Right cardiac atrium (tissue), 5 donors: ENCODE data around the gene NTRK2. TPM values are rescaled to one million over a fixed set of nuclear protein-coding genes. Genes with fewer than 3 reads are reported as not detected.

ENCODE experiments used
- ATAC-seq, 2 donors: fragments of 200-7000 bp; cut with Tn5 transposase; one replicate each; pipeline versions ENCODE4 v1.8.0 to v1.9.1; 2020; ENCODE audit warnings: moderate library complexity in 2 of 2, mild to moderate bottlenecking in 1 of 2
- DNase-seq, 3 donors: peaks; one replicate each; pipeline ENCODE4 v3.0.0-alpha.2; 2020
- H3K27ac ChIP-seq: one replicate; pipeline ENCODE4 v1.5.1; 2013; ENCODE audit warnings: mild to moderate bottlenecking, low read length, control low read depth, moderate library complexity
- H3K27me3 ChIP-seq: one replicate; pipeline ENCODE4 v1.6.1; 2013; ENCODE audit not compliant: control insufficient read depth, insufficient read depth
- H3K4me1 ChIP-seq: one replicate; pipeline ENCODE4 v1.6.1; 2013; ENCODE audit warnings: low read length; ENCODE audit not compliant: control insufficient read depth, insufficient read depth
- H3K4me3 ChIP-seq: one replicate; pipeline ENCODE4 v1.5.1; 2013; ENCODE audit warnings: low read length, control low read depth
- H3K9me3 ChIP-seq: one replicate; pipeline ENCODE4 v1.6.1; 2013; ENCODE audit warnings: low read length; ENCODE audit not compliant: control insufficient read depth
- WGBS: extraction: QIAGEN DNeasy Blood & Tissue Kit; methylation state at CpG from one replicate; pipeline ENCODE4 v1.1.7; 2013; 5-methylcytosine and 5-hydroxymethylcytosine counted together
- intact Hi-C, 4 donors: fragments of 100-400 bp; cut with DNase I; formaldehyde crosslinking; loops; one replicate each; pipeline versions ENCODE4 v1.11.0 to v1.14.0; 2022 to 2023
- polyA plus RNA-seq: library from polyadenylated mRNA; stranded (reverse); fragments of 200-250 nt; gene quantifications from one replicate; pipeline ENCODE4 v1.2.3, GENCODE V29; 2013
- total RNA-seq, 4 donors: library from RNA; stranded (reverse); fragmentation: NEBNext Ultra II Directional; extraction: Animal tissue kit (Norgen Biotek cat#: 25700); gene quantifications; one replicate each; pipeline ENCODE4 v1.2.1, GENCODE V29; 2021
- donor health status: healthy with polysubstance abuse.
- donor health status: DM: no; HTN: yes; CAD: no.
- donor health status: DM: no; HTN: no; CAD: no.
- donor health status: DM: no; HTN: yes; CAD: no; lungs with severe emphysema.
- donor health status: DM: yes; HTN: yes; CAD: no.

The NTRK2 gene
- total and polyA plus RNA-seq, 5 donors: 9.6 to 55.3 (median 34.7) TPM

DNA sequence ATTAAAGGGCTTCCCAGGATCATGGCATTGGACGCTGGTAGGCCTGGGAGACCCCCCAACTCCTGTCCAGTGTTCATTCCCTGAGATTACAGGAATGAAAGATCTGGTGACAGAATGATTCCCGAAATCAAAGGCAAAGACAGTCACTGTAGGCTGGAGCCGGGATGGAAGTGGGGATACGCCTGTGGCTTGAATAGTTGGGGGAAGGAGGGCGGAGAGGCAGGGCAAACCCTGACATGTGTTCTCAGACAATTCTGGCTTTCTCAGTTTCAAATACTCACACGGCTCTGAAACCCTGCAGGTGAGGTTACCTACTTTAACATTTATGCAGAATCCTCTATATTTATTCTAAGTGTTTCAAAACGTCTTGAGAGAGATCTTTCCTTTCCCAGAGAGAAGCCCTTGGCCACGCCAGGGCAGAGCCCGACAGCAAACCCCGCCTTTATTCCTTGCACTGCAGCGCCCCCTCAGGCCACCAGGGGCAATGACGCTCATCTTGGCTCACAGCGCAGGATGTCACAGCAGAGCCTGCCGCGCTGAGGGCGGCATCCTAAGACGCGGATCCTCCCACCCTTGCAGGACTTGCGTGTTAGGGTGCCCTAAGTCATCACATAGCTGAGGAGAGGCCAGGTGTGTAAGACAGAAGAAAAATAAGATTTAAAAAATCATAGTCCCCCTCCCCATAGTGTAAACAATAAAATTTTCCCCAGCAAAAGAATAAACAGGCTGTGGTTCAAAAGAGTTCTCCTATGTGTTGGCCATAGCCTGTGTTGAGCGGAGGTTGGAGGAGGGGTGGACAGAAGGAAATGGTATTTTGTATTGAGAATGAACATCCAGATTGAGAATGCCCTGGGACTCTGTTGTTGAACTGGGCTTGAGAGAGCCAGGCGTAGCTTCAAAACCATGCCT, 284.5 kb downstream of the NTRK2 start:
- ATAC-seq (peak; percentile 90 to 93), DNase-seq (peak; percentile 80 to 92 (median 91))
- peaks cover 2% of the 10 kb centered on the region for H3K4me1 ChIP-seq
- no peaks in the 10 kb centered on the region for H3K27me3 ChIP-seq
- no peak overlapping the region for H3K4me3 ChIP-seq
- intact Hi-C loops: loop anchor here in 3 of 4 donors (10.0 kb wide), 4 partner anchors 249 to 559 kb away; partner anchors contain the start of gene NTRK2 (in 1 of the 3)
- H3K9me3 ChIP-seq: no peaks in the 10 kb centered on the region
- H3K27ac ChIP-seq: no peak overlapping the region
- WGBS: 28% methylated on average over 21 of the region's 21 CpGs

DNA sequence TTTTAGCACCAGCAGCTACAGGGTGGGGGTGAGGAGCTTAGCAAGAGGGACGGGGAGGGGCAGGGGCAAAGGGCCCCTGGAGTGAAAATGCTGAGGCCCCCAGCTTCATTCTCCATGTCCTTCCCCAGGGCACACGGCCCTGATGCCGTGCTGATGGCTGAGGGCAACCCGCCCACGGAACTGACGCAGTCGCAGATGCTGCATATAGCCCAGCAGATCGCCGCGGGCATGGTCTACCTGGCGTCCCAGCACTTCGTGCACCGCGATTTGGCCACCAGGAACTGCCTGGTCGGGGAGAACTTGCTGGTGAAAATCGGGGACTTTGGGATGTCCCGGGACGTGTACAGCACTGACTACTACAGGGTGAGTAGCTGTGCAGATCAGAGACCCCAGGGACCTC, 285.6 kb downstream of the NTRK2 start:
- H3K4me3 ChIP-seq: no peak overlapping the region
- intact Hi-C loops: loop anchor here in 3 of 4 donors (10.0 kb wide), 4 partner anchors 250 to 560 kb away; partner anchors contain the start of gene NTRK2 (in 1 of the 3)

DNA sequence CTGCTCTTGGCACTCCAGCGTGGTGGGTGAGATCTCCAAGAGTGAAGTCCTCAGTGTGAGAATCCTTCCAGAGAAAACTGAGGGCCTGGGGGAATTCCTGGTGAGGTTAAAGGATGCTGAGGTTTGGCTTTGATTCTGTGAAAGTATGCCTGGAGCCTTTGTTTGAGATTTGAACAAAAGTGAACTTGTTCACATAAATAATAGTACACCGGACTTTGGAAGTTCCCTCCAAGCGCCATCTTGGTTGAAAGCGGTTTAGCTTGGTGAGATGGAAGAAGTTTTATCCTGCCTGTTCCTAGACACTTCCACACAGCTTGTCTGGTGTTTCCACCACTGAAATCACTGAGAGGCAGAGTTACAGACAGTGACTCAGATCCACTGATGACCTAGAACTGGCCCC, 286.4 kb downstream of the NTRK2 start:
- no peak for DNase-seq
- H3K27ac ChIP-seq: no peak overlapping the region
- H3K4me1 ChIP-seq: no peaks in the 10 kb centered on the region
- intact Hi-C loops: loop anchor here in 3 of 4 donors (10.0 kb wide), 4 partner anchors 251 to 561 kb away; partner anchors contain the start of gene NTRK2 (in 1 of the 3)
- no peaks in the 10 kb centered on the region for H3K27me3 ChIP-seq
- no peak for ATAC-seq
- WGBS: 91% methylated on average over 4 of the region's 4 CpGs
- no peak overlapping the region for H3K4me3 ChIP-seq
- no peaks in the 10 kb centered on the region for H3K9me3 ChIP-seq

More for the DNA sequence above, 285.6 kb downstream of the NTRK2 start:
- peaks cover under 1% of the 10 kb centered on the region for H3K4me1 ChIP-seq
- WGBS: 95% methylated on average over 18 of the region's 18 CpGs
- no peaks in the 10 kb centered on the region for H3K27me3 ChIP-seq
- H3K27ac ChIP-seq: no peak overlapping the region
- DNase-seq: peak in 2 of 3 donors; percentile 48 to 51
- no peaks in the 10 kb centered on the region for H3K9me3 ChIP-seq
- no peak for ATAC-seq

DNA sequence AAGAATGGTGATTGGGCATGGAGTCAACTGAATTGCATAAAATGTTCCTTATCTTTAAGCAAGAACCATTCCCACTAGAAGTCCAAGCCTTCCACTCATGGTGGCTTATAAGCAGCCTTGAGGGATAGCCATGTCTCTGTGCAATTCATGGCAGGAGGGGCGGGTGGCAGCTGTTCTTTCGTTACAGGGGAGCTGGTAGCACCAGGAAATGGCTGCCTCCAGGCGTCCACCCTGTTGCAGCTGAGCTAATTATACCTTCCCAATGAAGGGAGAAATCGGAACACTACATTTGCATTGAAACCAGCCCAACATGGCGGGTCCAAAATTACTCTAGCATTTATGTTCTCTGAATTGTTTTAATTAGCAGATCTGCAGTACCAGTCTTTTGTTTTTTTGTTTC, 289.8 kb downstream of the NTRK2 start:
- Histone ChIP-seq H3K27ac (no peak overlapping the region), H3K4me1 (no peaks in the 10 kb centered on the region), H3K9me3 (no peaks in the 10 kb centered on the region), H3K4me3 (no peak overlapping the region), H3K27me3 (no peaks in the 10 kb centered on the region)
- ATAC-seq: no peak
- 88% methylated on average over 5 of the region's 5 CpGs for WGBS
- no peak for DNase-seq
- intact Hi-C loops: loop anchor here in 3 of 4 donors (10.0 kb wide), 4 partner anchors 255 to 565 kb away; partner anchors contain the start of gene NTRK2 (in 1 of the 3)

DNA sequence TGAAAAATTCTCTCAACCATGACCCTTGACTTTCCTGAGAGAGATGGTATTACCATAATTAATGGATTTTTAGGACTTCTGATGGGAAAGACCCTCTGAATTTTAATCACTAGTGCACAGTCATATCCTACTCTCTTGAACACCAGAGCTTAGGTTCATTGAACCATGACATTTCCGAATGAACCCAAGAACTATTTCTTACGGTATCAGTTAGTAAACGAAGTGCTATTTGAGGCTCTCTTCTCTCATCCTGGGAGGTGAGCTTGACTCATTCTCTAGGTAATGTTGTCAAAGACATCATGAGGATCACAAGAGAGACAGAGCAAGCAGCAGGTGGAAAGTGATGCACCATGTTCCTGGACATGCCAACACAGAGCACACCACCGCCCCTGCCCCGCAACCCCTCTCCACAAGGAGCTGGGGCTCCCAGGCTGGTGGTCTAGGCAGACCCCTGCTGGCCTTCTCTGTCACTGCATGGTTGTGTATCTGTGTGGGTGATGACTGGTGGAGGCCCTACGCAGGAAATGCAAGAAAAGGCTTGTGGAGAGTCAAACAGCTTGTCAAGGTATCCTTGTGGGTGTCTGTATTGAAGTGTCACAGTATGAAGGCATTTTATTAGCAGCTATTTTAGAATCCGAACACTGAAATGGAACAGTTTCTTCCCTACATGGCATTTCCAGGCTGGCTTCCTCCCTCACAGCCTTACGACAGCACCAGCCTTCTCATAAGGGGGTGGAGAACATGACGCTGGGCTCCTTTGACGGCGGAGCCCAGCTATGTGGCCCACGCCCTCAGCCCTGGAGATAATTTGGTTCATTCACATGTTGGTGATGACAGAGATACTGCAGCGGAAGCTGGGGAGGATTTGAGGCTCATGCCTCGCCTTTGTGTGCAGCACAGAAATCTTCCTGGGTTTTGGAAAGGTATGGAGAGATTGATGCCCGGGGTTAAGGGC, 297.6 kb downstream of the NTRK2 start:
- H3K27ac ChIP-seq: no peak overlapping the region
- H3K27me3 ChIP-seq: no peaks in the 10 kb centered on the region
- intact Hi-C loops: no loop called here
- peak in 1 of 2 donors; percentile 38 for ATAC-seq
- no peak overlapping the region for H3K4me3 ChIP-seq
- H3K9me3 ChIP-seq: no peaks in the 10 kb centered on the region
- no peaks in the 10 kb centered on the region for H3K4me1 ChIP-seq
- no peak for DNase-seq
- WGBS: 74% methylated on average over 15 of the region's 15 CpGs

DNA sequence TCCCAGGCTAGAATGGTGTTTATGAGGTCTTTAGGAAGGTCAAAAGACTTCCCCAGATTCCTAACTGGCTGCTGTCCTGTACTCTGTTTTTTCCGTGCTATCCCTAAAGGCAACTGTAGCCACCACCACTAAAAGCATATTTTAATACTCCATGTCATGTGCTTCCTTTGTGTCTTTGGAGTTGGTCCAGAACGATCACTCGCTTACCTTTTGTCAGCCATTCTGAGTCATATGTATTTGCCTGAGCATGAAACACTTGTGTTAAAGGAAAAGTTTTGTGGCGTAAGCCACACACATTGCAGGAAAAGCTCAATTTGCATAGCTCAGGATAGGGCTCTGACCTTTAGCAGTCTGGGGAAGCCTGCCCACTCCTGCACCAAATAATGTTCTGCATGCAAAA, 299.6 kb downstream of the NTRK2 start:
- DNase-seq: no peak
- intact Hi-C loops: no loop called here
- Histone ChIP-seq H3K9me3 (no peaks in the 10 kb centered on the region), H3K4me3 (no peak overlapping the region), H3K27ac (no peak overlapping the region), H3K27me3 (no peaks in the 10 kb centered on the region), H3K4me1 (no peaks in the 10 kb centered on the region)
- no peak for ATAC-seq
- 66% methylated on average over 4 of the region's 4 CpGs for WGBS

DNA sequence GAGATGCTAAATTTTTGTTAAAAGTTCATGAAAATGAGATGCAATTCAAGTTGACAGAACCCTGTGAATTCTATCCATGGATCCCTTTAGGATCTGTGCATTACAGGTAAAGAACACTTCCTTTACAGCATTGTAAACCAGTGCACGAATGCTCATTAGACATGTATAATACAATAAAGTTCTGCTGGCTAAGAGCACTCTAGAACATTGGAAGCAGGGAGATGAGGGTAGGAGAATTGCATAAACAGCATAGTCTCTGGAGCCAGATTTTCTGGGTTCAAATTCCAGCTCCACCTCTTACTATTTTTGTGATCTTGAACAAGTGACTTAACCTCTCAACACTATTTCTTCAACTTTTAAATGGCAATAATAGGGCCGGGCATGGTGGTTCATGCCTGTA, 300.2 kb downstream of the NTRK2 start:
- Histone ChIP-seq H3K9me3 (no peaks in the 10 kb centered on the region), H3K4me3 (no peak overlapping the region), H3K27ac (no peak overlapping the region), H3K4me1 (no peaks in the 10 kb centered on the region), H3K27me3 (no peaks in the 10 kb centered on the region)
- intact Hi-C loops: no loop called here
- 91% methylated on average over 2 of the region's 2 CpGs for WGBS
- no peak for DNase-seq
- no peak for ATAC-seq

DNA sequence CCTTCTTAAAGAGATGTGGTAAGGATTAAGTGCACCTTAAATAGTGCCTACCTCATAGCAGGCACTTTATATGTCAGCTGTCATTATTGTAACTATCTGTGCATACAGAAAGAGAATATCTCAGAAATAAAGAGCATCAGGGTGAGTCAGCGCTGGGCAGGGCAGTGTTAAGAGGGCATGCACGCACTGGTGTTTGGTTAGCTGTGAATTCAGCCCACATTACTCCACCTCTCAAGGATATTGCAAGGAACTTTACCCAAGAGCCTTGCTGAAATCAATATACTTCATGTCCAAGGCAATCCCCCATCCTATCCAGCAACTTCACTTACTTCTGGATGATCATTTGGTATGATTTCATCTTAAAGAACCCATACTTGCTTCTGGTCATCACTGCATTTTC, 300.9 kb downstream of the NTRK2 start:
- Histone ChIP-seq H3K4me1 (no peaks in the 10 kb centered on the region), H3K27ac (no peak overlapping the region), H3K4me3 (no peak overlapping the region), H3K9me3 (no peaks in the 10 kb centered on the region), H3K27me3 (no peaks in the 10 kb centered on the region)
- ATAC-seq (no peak), DNase-seq (no peak)
- intact Hi-C loops: no loop called here
- 87% methylated on average over 2 of the region's 2 CpGs for WGBS

DNA sequence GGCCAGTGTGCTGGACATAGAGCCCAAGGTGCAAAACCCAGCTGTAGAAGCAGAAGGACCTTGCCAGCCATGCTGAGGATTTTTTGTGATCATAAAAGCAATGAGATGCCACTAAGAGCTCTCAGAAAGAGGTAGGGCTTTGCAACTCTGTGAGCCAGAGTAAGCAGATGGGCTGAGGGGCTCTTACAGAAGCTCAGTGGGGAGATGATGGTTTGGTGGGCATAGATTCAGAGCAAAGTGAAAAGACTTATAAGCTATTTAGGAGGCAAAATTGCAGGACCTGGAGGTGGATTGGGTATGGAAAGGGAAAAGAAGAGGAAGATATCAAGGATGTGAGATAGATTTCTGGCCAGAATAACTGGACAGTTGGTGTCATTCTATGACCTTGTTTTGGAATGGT, 302.0 kb downstream of the NTRK2 start:
- Histone ChIP-seq H3K4me3 (no peak overlapping the region), H3K4me1 (no peaks in the 10 kb centered on the region), H3K27me3 (no peaks in the 10 kb centered on the region), H3K9me3 (no peaks in the 10 kb centered on the region), H3K27ac (no peak overlapping the region)
- ATAC-seq: no peak
- no peak for DNase-seq
- intact Hi-C loops: no loop called here

DNA sequence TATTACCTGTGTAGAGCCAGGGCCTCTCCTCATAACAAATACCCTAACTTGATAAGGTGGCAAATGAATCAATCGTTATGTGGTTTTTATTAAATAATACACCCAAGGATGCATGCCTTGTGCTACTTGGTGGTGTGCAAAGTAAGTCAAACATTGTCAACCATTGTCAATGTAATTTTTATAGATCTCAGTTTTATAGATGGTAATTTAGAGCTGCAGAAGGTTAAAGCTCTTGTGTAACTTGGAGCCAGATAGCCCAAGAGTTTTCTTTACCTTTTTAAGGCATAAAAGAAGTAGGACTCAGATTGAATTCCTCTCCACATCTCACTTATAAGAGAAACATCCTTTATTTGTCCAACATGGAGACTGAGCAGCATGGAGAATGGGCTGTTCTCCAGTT, 304.7 kb downstream of the NTRK2 start:
- intact Hi-C loops: no loop called here
- ATAC-seq (no peak), DNase-seq (no peak)
- Histone ChIP-seq H3K27ac (no peak overlapping the region), H3K4me3 (no peak overlapping the region), H3K27me3 (no peaks in the 10 kb centered on the region), H3K9me3 (no peaks in the 10 kb centered on the region), H3K4me1 (no peaks in the 10 kb centered on the region)
- WGBS: 81% methylated on average over 1 of the region's 1 CpG

DNA sequence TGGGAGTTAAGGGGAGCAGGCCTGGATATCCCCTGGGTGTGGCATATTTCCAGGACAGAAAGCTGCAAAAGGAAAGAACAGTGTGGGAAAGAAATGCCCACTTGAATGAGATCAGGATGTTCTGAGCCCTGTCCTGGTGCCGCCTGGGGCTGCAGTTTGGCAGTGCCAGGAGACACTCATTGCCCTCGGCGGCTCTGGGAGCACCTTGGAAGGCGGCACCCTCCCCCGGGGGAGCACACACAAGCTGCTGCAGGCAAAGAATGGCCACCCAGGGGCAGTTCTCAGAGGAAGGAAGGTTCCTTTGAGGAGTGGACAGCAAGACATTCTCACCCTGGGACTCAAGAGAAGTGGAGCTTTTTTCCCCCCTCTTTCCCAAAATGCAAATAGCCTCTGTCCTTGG, 305.3 kb downstream of the NTRK2 start:
- H3K4me3 ChIP-seq: no peak overlapping the region
- no peak overlapping the region for H3K27ac ChIP-seq

More for the DNA sequence above, 305.3 kb downstream of the NTRK2 start:
- Histone ChIP-seq H3K4me1 (no peaks in the 10 kb centered on the region), H3K9me3 (no peaks in the 10 kb centered on the region), H3K27me3 (no peaks in the 10 kb centered on the region)
- ATAC-seq (no peak), DNase-seq (no peak)
- intact Hi-C loops: no loop called here
- 70% methylated on average over 5 of the region's 5 CpGs for WGBS
